GM18519 (cell line): ENCODE measurements around the gene EXD3.

ENCODE experiments used
- ATAC-seq: cut with Tn5 transposase; IDR thresholded peaks from one replicate; pipeline ENCODE4 v1.9.1; 2021; ENCODE audit warnings: mild to moderate bottlenecking, moderate library complexity; ENCODE audit not compliant: unreplicated experiment, low FRiP score

EXD3 gene

GRCh38 chr9:137368431-137369035, 54.4 kb downstream of the EXD3 start:
- no peak for ATAC-seq

GRCh38 chr9:137367506-137368430, 55.2 kb downstream of the EXD3 start:
- ATAC-seq = no peak

- ATAC-seq = no peak
Measured at GRCh38 chr9:137366891-137367381, 56.0 kb downstream of the EXD3 start.

- ATAC-seq = no peak
Measured at GRCh38 chr9:137366445-137366810, 56.5 kb downstream of the EXD3 start.

GRCh38 chr9:137365552-137366444, 57.2 kb downstream of the EXD3 start:
- ATAC-seq = no peak

- no peak for ATAC-seq
Measured at GRCh38 chr9:137365056-137365455, 57.9 kb downstream of the EXD3 start.

GRCh38 chr9:137359850-137360249, 63.1 kb downstream of the EXD3 start:
- no peak for ATAC-seq

- ATAC-seq = no peak
Measured at GRCh38 chr9:137358126-137358525, 64.8 kb downstream of the EXD3 start.

GRCh38 chr9:137357166-137357565, 65.8 kb downstream of the EXD3 start:
- no peak for ATAC-seq

- ATAC-seq = no peak
Measured at GRCh38 chr9:137355761-137356365, 67.1 kb downstream of the EXD3 start.

- no peak for ATAC-seq
Measured at GRCh38 chr9:137354845-137355760, 67.9 kb downstream of the EXD3 start.

GRCh38 chr9:137354153-137354844, 68.7 kb downstream of the EXD3 start:
- no peak for ATAC-seq

- no peak for ATAC-seq
Measured at GRCh38 chr9:137353223-137354152, 69.5 kb downstream of the EXD3 start.

- ATAC-seq = no peak
Measured at GRCh38 chr9:137352511-137353222, 70.3 kb downstream of the EXD3 start.

GRCh38 chr9:137351781-137352501, 71.0 kb downstream of the EXD3 start:
- no peak for ATAC-seq
